Activated naive CD4-positive, alpha-beta T cell treated with anti-CD3 and anti-CD28 coated beads, Interleukin-2, amount 50 U/mL, for 72 hours (primary cell): Measurements from ENCODE around the gene GRM4. TPM values are rescaled to one million over a fixed set of nuclear protein-coding genes. Genes with fewer than 3 reads are reported as not detected.

Experiments
- ATAC-seq, 2 donors: fragments of 150-1000 bp; cut with Tn5 transposase; 2 replicates each; pipeline ENCODE4 v1.10.0; 2021; ENCODE audit warnings: mild to moderate bottlenecking in 2 of 2, moderate library complexity in 2 of 2
- DNase-seq, 2 donors: peaks; one replicate each; pipeline ENCODE4 v3.0.0; 2021 to 2022; ENCODE audit warnings: low spot score in 2 of 2
- H3K27ac Mint-ChIP-seq, 2 donors: one replicate each; pipeline ENCODE4 v1.8.0; 2022; ENCODE audit warnings: mild to moderate bottlenecking in 2 of 2, mixed read lengths in 2 of 2
- H3K36me3 Mint-ChIP-seq, 2 donors: one replicate each; pipeline ENCODE4 v1.8.0; 2022; ENCODE audit warnings: mixed read lengths in 2 of 2
- H3K9me3 Mint-ChIP-seq, 2 donors: one replicate each; pipeline ENCODE4 v1.8.0; 2022; ENCODE audit warnings: mixed read lengths in 2 of 2
- total RNA-seq, 2 donors: library from RNA; stranded (reverse); gene quantifications; one replicate each; pipeline ENCODE4 v1.2.3, GENCODE V29; 2022

The GRM4 gene
- total RNA-seq, 2 donors from 2014 or later = 0.12 to 0.36 TPM

- no peak for DNase-seq
- Mint-ChIP-seq H3K36me3 (no peaks in the 10 kb centered on the region), H3K9me3 (no peaks in the 10 kb centered on the region), H3K27ac (no peak overlapping the region)
- ATAC-seq = no peak
Measured at GRCh38 chr6:34131326-34132290, 14.3 kb downstream of the GRM4 start.

- H3K9me3 Mint-ChIP-seq = no peaks in the 10 kb centered on the region
- DNase-seq (no peak), ATAC-seq (no peak)
- H3K36me3 Mint-ChIP-seq = no peaks in the 10 kb centered on the region
- no peak overlapping the region for H3K27ac Mint-ChIP-seq
Measured at GRCh38 chr6:34130862-34131261, 15.0 kb downstream of the GRM4 start.

- H3K9me3 Mint-ChIP-seq = no peaks in the 10 kb centered on the region
- no peaks in the 10 kb centered on the region for H3K36me3 Mint-ChIP-seq
- no peak for ATAC-seq
- DNase-seq = no peak
- H3K27ac Mint-ChIP-seq = no peak overlapping the region
Measured at GRCh38 chr6:34129753-34130152, 16.1 kb downstream of the GRM4 start.

- no peak overlapping the region for H3K27ac Mint-ChIP-seq
- ATAC-seq = no peak
- H3K36me3 Mint-ChIP-seq = no peaks in the 10 kb centered on the region
- DNase-seq = no peak
- H3K9me3 Mint-ChIP-seq = no peaks in the 10 kb centered on the region
Measured at GRCh38 chr6:34128045-34128444, 17.8 kb downstream of the GRM4 start.

- H3K9me3 Mint-ChIP-seq = no peaks in the 10 kb centered on the region
- ATAC-seq = no peak
- H3K36me3 Mint-ChIP-seq = no peaks in the 10 kb centered on the region
- no peak overlapping the region for H3K27ac Mint-ChIP-seq
- DNase-seq = no peak
Measured at GRCh38 chr6:34126419-34126818, 19.5 kb downstream of the GRM4 start.

GRCh38 chr6:34125939-34126338 lies 19.9 kb downstream of the GRM4 start:
- Mint-ChIP-seq H3K36me3 (no peaks in the 10 kb centered on the region), H3K27ac (no peak overlapping the region), H3K9me3 (no peaks in the 10 kb centered on the region)
- ATAC-seq (no peak), DNase-seq (no peak)

GRCh38 chr6:34120953-34121675 lies 24.8 kb downstream of the GRM4 start:
- H3K9me3 Mint-ChIP-seq = no peaks in the 10 kb centered on the region
- H3K27ac Mint-ChIP-seq = no peak overlapping the region
- ATAC-seq (no peak), DNase-seq (no peak)
- no peaks in the 10 kb centered on the region for H3K36me3 Mint-ChIP-seq

- no peak for DNase-seq
- no peaks in the 10 kb centered on the region for H3K9me3 Mint-ChIP-seq
- no peaks in the 10 kb centered on the region for H3K36me3 Mint-ChIP-seq
- no peak for ATAC-seq
- no peak overlapping the region for H3K27ac Mint-ChIP-seq
Measured at GRCh38 chr6:34115915-34116314, 30.0 kb downstream of the GRM4 start.

- Mint-ChIP-seq H3K27ac (no peak overlapping the region), H3K9me3 (no peaks in the 10 kb centered on the region), H3K36me3 (no peaks in the 10 kb centered on the region)
- peak in 1 of 2 donors; percentile 29 for DNase-seq
- no peak for ATAC-seq
Measured at GRCh38 chr6:34115403-34115795, 30.5 kb downstream of the GRM4 start.

- ATAC-seq = no peak
Measured at GRCh38 chr6:34114695-34115402, 31.0 kb downstream of the GRM4 start.

GRCh38 chr6:34113532-34113931 lies 32.4 kb downstream of the GRM4 start:
- Mint-ChIP-seq H3K9me3 (no peaks in the 10 kb centered on the region), H3K27ac (no peak overlapping the region), H3K36me3 (no peaks in the 10 kb centered on the region)
- no peak for DNase-seq
- ATAC-seq = no peak

More at GRCh38 chr6:34114695-34115402, 31.0 kb downstream of the GRM4 start:
- H3K36me3 Mint-ChIP-seq = no peaks in the 10 kb centered on the region
- no peak for DNase-seq
- no peaks in the 10 kb centered on the region for H3K9me3 Mint-ChIP-seq
- H3K27ac Mint-ChIP-seq = no peak overlapping the region

- Mint-ChIP-seq H3K36me3 (no peaks in the 10 kb centered on the region), H3K27ac (no peak overlapping the region), H3K9me3 (no peaks in the 10 kb centered on the region)
- ATAC-seq (no peak), DNase-seq (no peak)
Measured at GRCh38 chr6:34112126-34112525, 33.8 kb downstream of the GRM4 start.

- H3K9me3 Mint-ChIP-seq = no peaks in the 10 kb centered on the region
- H3K27ac Mint-ChIP-seq = peak overlapping the region in 1 of 2 donors; percentile 29
- H3K36me3 Mint-ChIP-seq = no peaks in the 10 kb centered on the region
- DNase-seq (no peak), ATAC-seq (no peak)
Measured at GRCh38 chr6:34110610-34111009, 35.3 kb downstream of the GRM4 start.

- DNase-seq = no peak
- Mint-ChIP-seq H3K36me3 (no peaks in the 10 kb centered on the region), H3K27ac (no peak overlapping the region), H3K9me3 (no peaks in the 10 kb centered on the region)
- ATAC-seq = no peak
Measured at GRCh38 chr6:34108176-34108575, 37.7 kb downstream of the GRM4 start.

- Mint-ChIP-seq H3K9me3 (no peaks in the 10 kb centered on the region), H3K36me3 (no peaks in the 10 kb centered on the region), H3K27ac (no peak overlapping the region)
- DNase-seq (no peak), ATAC-seq (no peak)
Measured at GRCh38 chr6:34106900-34107299, 39.0 kb downstream of the GRM4 start.

- Mint-ChIP-seq H3K9me3 (no peaks in the 10 kb centered on the region), H3K36me3 (no peaks in the 10 kb centered on the region), H3K27ac (no peak overlapping the region)
- DNase-seq = no peak
- ATAC-seq = no peak
Measured at GRCh38 chr6:34106421-34106820, 39.5 kb downstream of the GRM4 start.

GRCh38 chr6:34104628-34105027 lies 41.3 kb downstream of the GRM4 start:
- Mint-ChIP-seq H3K36me3 (no peaks in the 10 kb centered on the region), H3K9me3 (no peaks in the 10 kb centered on the region), H3K27ac (no peak overlapping the region)
- DNase-seq = no peak
- no peak for ATAC-seq
